ENCODE measurements around the gene LONRF2.
"Not testable (repeated sequence)": the region's sequence is repeated elsewhere in the genome, so short reads cannot be mapped to it uniquely, and the experiment has no call there.

Gene LONRF2

DNA sequence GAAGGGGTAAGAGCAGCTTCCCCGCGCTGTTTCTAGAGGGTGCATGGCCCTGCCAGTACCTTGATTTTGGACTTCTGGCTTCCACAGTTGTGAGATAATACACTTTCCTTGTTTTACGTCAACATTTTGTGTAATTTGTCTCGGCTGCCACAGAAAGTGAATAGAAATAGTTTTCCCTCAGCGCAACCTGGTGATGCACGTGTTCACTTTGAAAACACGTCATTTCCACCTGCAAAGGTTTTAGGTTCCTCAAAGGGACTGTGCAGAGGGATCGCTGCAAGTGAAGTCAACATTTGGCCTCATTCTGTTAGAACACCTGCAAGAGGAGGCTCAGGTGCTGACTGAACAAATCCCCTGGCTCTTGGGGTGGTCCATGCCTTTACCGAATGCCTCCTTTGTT is 71.7 kb downstream of the LONRF2 start:
- DNase-seq = no peak

DNA sequence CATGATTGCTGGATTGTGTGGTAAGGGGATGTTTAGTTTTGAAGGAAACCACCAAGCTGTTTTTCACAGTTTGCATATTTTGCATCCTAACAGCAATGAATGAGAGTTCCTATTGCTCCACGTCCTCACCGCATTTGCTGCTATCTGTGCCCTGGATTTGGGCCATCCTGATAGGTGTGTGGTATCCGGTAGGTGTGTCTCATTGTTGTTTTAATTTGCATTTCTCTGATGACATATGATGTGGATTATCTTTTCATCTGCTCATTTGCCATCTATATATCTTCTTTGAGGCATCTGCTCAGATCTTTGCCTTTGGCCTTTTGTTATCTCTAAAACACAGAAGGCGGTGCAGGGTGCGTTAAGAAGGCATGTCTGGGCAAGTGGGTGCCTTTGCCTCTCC is 73.3 kb downstream of the LONRF2 start:
- peak; percentile 59 for DNase-seq

DNA sequence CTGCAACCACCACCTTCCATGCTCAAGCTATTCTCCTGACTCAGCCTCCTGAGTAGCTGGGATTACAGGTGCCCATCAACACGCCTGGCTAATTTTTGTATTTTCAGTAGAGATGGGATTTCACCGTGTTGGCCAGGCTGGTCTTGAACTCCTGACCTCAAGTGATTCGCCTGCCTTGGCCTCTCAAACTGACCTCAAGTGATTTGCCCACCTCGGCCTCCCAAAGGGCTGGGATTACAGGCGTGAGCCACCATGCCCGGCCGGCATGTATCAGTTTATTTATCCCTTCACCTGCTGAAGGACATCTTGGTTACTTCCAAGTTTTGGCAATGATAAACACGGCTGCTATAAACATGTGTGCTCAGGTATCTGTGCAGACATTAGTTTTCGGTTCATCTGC is 73.7 kb downstream of the LONRF2 start:
- not testable (repeated sequence) for DNase-seq

DNA sequence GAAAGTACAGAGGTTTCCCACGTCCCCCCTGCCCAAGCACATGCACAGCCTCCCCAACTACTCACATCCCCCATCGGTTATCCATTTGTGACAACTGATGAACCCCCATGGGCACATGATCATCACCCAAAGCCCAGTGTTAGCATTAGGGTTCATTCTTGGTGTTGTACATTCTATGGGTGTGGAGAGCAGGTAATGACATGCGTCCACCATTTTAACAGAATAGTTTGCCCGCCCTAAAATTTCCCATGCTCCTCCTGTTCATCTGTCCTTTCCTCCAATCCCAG is 74.3 kb downstream of the LONRF2 start:
- DNase-seq = no peak

DNA sequence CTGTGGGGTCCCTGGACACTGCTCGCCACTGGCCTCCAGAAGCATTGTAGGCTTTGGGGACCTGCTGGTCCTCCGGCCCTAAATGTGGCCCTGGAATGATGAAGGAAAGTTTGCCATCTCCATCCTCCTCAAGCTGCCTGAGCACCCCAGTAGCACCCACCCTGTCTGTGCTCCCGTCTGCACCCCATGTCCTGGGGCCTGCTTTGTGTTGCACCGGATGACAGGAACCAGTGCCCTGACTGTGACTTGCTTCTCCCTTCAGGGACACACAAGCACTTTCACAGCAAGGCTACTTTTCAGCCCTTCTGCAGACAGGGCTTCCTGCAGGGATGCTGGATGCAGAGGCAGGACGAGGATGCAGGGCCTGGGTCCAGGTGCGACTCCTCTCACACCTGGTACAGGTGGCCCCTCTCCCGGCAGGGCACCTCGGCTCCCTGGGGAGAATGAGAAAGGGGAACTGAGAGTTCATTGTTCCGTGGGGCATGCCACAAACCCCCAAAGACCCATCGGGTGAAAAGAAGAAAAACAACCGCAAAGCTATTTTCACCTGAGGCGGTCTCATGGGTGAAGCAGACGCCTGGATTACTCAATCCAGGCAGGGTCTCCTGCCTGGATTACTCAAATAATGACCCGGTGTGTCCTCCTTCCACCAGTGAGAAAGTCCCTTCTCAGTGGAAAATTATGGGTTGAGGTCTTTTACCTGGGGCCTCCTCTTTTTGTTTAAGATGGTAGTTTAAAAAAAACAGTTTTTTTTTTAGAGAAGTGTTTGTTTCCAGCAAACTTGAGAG is 74.9 kb downstream of the LONRF2 start:
- no peak for DNase-seq

DNA sequence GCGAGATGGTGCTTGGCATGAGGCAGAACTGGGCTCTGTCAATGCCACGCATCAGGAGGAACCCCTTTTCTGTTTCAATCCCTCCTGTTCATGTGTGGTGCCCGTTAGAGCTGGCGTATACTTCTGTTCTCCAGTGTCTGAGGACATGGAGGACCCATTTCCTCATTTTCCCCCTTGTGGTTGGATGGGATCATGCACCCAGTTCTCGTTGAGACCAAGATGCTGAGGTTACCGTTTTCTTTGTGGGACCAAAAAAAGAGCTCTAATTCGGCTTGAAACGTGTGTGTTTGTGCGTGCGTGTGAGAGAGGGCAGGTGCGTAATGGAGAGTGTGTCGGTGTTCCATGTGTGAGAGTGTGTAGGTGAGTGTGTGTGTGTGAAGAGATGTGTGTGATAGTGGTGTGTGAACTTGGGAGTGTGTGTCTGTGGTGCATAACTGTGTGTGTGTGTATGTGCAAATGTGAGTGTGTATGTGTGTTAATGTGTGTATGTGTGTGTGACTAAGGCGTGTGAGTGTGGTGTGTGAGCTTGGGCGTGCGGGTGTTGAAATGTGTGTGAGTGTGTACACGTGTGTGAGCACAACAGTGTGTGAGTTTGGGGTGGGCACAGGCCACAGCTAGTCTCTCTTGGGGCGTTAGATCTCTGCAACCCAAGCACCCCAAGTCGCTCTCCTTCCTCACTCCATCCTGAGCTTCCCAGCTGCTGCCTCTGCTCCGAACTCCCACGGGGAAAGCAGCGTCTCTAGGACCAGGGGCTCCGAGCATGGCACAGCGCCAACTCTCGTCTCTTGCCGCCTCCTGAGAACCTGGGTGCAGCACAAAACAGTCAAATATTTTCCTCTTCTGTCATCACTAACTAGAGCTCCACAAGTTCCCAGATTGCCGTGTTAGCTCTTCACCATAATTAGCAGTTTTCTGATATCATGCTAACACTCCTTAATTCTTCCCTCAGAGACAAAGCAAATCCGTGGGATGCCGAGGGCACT is 75.8 kb downstream of the LONRF2 start:
- DNase-seq = no peak

DNA sequence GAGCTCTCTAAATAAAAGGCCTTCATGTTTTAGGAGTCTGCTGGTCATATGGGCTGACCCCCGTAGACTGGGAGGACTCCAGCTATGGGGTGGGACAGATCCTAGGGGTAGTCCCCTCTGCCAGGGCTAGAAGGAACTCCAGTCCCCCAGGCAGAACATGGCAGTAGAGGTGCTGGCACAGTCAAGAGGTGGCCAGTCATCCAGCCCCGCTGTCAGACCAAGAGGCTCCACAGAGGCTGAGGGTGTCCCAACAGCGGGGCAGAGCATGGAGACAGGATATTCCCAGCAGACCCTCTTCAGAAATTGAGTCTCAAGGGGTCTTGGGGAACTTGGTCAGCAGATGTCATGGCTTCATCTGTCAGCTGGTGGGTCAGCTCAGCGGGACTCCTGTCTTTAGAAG is 76.6 kb downstream of the LONRF2 start:
- DNase-seq = no peak

DNA sequence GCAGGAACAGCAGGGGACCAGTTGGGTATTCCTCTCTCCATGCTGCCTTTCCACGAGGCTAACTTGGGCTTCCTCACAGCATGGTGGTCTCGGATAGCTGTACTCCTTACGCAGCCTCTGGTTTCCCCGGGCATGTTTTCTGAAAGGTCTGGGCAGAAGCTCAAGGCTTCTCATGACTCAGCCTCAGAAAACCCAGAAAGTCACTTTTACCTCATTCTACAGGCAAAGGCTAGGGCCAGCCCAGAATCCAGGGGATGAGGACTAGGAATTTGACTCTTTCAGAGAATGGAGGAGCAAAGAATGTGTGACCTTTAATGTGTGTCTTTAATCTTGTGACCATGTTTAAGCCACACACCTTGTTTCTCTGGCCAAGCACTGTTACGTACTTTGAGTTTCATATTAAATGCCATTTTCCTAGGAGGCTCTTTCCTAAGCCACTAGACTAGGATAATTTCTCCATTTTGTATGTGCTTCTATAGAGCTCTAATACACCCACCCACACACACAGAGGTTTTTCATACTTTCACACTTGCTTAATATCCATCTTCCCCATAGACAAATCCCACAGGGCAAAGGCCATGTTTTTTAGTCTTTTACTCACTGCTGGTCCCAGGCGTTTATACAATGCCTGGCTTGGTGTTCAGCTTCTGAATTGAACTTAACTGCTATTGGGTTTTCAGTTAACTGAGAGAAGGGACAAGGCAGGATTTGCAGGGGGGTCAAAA is 77.3 kb downstream of the LONRF2 start:
- DNase-seq = no peak

DNA sequence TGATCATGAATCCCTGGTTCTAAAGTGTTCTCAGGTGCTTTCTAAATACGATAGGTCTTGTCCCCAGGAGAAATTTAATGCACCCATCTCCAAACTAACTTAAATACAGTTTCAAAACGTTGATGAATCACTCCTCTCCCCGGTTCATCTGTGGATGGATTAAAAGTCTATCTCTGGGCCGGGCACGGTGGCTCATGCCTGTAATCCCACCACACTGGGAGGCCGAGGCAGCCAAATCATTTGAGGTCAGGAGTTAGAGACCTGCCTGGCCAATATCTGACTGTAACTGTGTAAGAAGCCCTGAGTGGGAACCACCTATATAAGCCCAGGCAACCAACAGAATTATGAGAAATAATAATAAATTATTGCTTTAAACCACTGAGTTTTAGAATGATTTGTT is 78.7 kb downstream of the LONRF2 start:
- DNase-seq = no peak

DNA sequence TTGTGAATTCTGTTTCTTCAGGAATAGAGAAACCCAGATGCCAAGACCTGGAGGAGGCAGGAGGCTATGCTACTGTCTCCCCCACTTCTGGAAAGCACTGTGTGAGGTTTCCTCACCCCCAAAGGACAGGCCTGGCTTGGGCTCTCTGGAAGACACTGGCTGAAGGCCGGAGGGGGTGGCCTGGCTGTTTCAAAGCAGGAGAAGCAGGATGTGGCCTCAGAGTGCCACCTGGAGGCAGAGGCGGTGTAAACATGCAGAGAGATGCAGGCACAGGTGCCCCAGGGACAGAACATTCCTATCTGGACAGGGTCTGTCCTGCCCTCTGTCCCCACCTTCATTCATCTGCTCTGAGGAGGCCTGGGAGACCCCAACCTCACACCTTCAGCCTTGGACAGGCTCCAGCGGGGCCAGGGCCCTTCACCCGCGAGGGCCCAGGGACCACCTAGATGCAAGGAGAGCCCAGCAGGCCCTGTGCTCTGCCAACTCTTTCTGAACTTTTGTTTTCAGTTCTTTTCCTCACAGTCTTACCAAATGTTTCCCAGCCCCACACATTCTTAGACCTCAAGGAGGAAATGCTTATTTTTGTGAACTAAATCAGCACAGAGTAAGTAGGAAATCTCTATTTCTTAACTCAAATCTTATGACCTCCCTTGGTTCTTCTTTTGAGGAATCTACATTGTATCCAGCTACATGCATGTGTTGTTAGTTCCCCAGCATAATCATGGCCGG is 79.2 kb downstream of the LONRF2 start:
- DNase-seq = peak; percentile 25

DNA sequence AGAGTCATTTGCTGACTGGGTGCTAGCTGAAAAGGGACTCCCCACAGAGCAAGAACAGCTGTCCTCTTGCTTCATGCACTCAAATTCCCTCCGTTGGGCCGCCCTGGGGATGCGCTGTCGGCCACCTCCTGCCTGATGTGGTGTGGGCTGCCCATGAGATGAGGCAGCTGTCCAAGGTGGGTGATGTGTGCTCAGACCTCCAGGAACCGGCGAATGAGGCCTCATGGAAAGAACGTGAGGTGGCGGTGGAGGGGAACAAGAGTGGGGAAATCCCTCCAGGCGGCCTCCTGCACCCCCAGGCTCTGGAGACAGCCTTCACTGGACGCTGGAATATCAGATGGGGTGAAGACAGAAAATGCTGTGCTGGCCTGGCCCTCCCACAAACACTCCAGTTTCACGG is 79.8 kb downstream of the LONRF2 start:
- no peak for DNase-seq

DNA sequence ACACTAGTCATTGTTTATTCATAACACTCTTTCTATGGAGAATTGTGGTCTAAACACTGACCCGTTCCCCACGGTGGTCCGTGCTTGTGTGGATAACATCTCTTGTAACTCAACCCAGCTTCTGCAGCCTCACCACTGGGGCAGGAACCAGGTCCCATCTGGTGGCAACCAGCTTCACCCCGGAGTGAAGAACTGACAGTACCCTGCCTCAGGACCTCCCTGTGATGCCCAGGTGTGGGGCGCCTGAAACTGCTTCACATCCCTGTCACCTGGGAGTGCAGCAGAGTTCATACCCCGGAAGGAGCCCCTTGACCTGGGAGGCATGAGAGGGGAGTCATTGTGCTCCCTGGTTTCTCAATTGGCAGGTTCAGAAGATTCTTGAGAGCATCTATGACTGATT is 81.1 kb downstream of the LONRF2 start:
- DNase-seq = no peak

DNA sequence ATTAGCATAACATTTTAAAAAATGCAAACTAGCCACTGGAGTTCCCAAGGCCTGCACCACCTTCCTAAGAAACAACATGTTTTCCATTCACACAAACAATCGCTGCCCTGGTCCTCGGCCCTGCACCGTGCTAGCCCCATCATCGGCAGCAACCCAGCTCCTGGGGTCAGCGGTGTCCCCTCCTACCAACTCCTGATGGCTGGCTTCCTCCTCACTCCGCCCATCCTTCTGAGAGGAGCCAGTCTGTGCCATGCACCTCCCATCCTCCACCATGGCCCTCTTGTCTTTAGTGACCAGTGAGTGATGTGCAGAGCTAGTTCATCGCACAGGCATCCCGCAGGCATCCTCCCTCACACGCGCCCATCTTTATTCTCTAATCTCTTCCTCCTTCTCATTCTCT is 81.9 kb downstream of the LONRF2 start:
- DNase-seq = peak; percentile 9

DNA sequence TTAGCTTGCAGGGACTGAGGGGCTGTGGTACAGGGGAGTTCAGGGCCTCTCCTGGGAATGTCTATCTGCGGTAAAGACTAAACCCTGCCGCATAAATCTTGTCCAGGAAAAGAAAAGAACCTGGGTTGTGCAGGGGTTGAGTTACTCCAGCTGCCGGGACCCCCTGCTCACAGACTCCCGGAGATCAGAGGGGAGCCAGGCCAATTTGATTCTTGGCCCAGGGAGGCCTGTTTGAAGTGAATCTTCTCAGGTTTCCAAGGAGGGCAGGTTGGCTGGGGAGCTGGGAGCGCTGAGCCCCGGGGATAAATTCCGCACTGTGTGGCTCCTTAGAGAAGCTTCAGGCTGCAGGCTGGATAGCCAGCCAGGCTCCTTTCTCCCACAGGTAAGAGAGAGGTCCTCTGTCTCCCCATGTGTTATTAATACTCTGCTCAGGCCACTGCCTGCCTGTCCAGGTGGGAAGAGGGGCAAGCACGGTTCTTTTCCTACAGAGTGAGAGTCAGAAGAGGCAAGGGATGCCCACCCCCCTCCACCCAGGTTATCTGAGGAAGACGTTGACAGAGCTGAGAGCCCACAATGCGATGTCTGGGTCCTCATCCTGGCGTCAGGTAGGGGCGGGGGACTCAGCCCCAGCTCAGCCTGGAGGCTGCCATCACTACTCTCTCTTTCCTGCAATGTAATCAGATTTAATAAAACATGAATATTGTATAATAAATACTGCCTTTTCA is 82.7 kb downstream of the LONRF2 start:
- no peak for DNase-seq

DNA sequence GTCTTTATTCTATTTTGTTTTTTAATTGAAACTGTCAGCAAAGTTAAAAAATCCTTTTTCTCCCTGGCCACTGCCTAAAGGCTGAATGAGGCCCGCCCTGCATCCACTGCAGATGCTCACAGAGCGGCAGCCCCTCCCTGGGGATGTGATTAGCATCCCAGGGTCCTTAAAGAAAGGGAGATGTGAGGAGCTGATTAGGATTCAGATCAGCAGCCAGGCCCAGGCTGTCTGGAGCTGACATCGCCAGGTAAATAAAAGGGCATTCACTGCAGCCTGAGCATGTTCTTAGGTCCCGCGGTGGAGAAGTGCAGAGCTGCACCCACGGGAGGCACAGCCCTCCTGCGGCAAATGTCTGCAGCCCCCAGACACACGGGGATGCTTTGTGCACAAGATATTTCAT is 83.8 kb downstream of the LONRF2 start:
- DNase-seq = no peak

DNA sequence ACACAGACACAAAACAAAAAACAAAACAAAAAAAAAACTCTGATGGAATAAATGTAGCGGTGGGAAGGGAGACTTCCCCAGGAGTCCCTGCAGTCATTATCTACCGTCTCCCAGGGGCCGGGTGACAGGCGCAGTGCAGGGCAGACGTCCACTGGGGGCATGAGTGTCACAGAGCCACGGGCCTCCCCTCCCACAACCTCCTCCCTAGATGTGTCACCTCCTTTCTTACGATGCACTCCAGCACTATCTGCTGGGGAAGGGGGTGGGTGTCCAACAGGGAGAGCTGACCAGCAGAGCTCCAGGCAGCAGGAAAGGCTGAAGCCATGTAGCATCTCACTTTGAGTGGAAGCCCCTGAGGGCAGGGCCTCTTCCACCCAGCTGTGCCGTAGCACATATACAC is 84.5 kb downstream of the LONRF2 start:
- DNase-seq = no peak

DNA sequence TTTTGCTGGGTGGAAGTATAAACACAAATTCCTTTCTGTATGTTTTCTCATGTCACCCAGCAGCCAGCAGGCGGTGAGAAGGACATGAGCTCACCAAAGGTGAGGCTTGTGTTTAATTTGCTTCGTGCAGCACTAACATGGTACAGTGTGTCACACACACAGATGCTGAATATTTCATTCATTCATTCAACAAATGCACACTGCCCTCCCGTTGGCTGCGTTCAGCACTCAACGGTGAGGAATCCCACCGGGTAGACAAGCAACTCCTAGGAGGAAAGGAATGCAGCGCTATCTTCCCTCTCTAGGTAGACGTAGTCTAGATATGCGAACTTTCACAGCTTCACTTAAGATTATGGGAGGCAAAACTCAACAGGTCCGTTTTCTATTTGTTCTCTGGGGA is 85.1 kb downstream of the LONRF2 start:
- no peak for DNase-seq

DNA sequence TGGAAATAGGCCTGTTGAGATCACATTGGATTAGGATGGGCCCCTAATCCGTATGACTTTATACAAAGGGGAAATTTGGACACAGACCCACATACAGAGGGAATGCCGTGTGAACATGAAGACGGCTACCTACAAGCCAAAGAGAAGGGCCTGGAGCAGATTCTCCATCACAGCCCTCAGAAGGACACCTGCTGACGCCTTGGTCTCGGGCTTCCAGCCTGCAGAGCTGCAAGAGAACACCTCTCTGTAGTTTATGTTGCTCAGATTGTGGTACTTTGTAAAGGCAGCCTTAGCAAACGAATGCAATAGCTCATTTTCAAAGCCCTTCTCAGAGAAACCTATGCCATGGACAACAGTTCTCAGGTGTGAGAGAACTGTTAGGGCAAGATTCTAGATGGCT is 86.1 kb downstream of the LONRF2 start:
- no peak for DNase-seq

DNA sequence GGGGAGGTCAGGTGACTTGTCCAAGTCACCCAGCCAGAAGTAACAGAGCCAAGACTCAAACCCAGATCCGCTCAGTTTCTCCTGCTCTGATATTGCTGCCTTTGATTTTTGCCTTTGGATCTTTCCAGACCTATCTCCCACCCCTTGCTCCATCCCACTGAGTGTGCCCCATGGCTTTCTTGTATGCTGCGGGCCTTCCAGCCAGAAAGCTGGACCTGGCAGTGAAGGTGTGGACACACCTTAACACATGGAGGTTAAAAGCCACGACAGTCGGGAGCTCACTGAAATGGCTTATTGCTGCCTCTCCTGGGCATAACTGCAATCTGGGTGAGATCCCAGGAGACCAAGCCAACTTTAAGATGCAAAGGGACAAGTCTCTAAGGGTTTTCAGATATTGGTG is 86.7 kb downstream of the LONRF2 start:
- no peak for DNase-seq

DNA sequence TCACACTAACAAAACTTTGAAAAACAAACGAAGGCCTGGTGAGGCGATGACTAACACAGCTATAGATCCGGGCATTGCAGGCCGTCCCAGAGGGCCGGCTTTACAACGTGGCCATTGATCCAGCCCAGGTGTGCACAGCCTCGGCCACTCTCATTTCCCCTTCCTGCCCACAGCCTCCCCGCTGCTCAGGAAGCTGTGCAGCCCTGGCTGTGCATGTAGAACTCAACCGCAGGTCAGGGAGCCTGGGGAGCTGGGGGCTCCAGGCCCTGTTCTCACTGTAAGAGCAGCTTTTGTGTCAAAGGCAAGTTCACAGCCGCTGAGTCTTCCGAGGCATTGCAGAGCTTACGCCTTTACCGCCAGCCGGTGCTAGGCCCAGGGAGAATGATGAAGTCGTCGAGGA is 87.2 kb downstream of the LONRF2 start:
- no peak for DNase-seq

DNA sequence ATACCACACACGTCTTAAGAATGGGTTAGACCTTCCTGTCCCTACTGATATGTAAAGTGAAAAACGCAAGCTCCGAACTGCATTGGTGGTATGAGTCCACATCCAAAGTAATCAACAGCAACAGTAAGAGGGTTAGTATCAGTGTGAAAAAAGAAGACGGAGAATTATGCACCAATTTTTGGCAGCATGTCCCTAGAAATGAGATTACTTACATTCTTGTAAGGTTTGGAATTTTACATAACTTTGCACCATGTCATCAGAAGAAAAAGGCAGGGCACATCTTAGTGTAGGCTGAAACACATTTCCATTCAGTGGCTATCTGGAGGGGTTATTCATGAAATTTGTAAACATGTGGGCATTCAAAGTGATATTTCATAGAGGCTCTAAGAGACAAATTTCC is 88.2 kb downstream of the LONRF2 start:
- DNase-seq = no peak

DNA sequence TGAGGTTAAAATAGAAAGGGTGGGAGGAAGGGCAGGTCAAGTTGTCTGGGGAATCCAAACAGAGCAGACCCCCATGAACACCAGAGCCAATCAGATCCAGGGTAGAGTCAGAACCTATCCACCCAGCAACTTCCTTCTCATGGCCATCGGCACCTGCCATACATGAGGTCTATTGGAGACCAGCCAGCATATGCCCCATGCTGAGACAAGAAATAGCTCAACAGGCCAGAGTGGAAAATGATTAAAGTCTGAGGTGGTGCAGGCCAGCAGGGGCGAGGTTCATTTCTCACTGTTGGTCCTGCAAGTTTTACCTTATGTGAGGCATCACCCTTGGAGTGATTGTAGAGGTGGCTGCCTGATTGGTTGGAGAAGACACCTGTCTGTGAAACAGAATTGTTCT is 89.2 kb downstream of the LONRF2 start:
- DNase-seq = no peak
